ENCODE measurements around the gene FAM131A.

FAM131A gene

GRCh38 chr3:184322731-184323487 lies 14.5 kb upstream of the FAM131A start:
- no peak for TF ChIP-seq CTCF (IDR thresholded peaks at IDR 0.05; ENCODE audit: low read depth, low read length)
- no peak for DNase-seq
- H3K36me3 ChIP-seq = peaks cover 97% of the 10 kb centered on the region
- H3K4me3 ChIP-seq (ENCODE audit: low read depth, low read length) = no peak overlapping the region
- H3K27me3 ChIP-seq = no peaks in the 10 kb centered on the region
- peaks cover 12% of the 10 kb centered on the region for H3K4me1 ChIP-seq
- no peaks in the 10 kb centered on the region for H3K9me3 ChIP-seq

- Histone ChIP-seq H3K27me3 (no peaks in the 10 kb centered on the region), H3K9me3 (no peaks in the 10 kb centered on the region), H3K36me3 (peaks cover 97% of the 10 kb centered on the region), H3K4me3 (ENCODE audit: low read depth, low read length) (no peak overlapping the region), H3K4me1 (peaks cover 8% of the 10 kb centered on the region)
- no peak for DNase-seq
- TF ChIP-seq CTCF (IDR thresholded peaks at IDR 0.05; ENCODE audit: low read depth, low read length) = no peak
Observed at GRCh38 chr3:184323696-184324095, 13.7 kb upstream of the FAM131A start.

- Histone ChIP-seq H3K36me3 (peaks cover 100% of the 10 kb centered on the region), H3K4me1 (no peaks in the 10 kb centered on the region), H3K4me3 (ENCODE audit: low read depth, low read length) (no peak overlapping the region), H3K27me3 (no peaks in the 10 kb centered on the region), H3K9me3 (no peaks in the 10 kb centered on the region)
- TF ChIP-seq CTCF (IDR thresholded peaks at IDR 0.05; ENCODE audit: low read depth, low read length) = no peak
- no peak for DNase-seq
Observed at GRCh38 chr3:184325269-184325668, 12.1 kb upstream of the FAM131A start.

GRCh38 chr3:184325715-184326369 lies 11.6 kb upstream of the FAM131A start:
- no peak for TF ChIP-seq CTCF (IDR thresholded peaks at IDR 0.05; ENCODE audit: low read depth, low read length)
- H3K36me3 ChIP-seq = peaks cover 100% of the 10 kb centered on the region
- H3K4me1 ChIP-seq = no peaks in the 10 kb centered on the region
- no peak for DNase-seq
- no peaks in the 10 kb centered on the region for H3K9me3 ChIP-seq
- no peak overlapping the region for H3K4me3 ChIP-seq (ENCODE audit: low read depth, low read length)
- no peaks in the 10 kb centered on the region for H3K27me3 ChIP-seq

GRCh38 chr3:184327171-184327570 lies 10.2 kb upstream of the FAM131A start:
- no peaks in the 10 kb centered on the region for H3K9me3 ChIP-seq
- H3K4me3 ChIP-seq (ENCODE audit: low read depth, low read length) = no peak overlapping the region
- no peak for TF ChIP-seq CTCF (IDR thresholded peaks at IDR 0.05; ENCODE audit: low read depth, low read length)
- no peaks in the 10 kb centered on the region for H3K27me3 ChIP-seq
- H3K36me3 ChIP-seq = peaks cover 100% of the 10 kb centered on the region
- DNase-seq = no peak
- no peaks in the 10 kb centered on the region for H3K4me1 ChIP-seq

GRCh38 chr3:184328516-184328915 lies 8.9 kb upstream of the FAM131A start:
- Histone ChIP-seq H3K9me3 (no peaks in the 10 kb centered on the region), H3K4me3 (ENCODE audit: low read depth, low read length) (no peak overlapping the region), H3K4me1 (no peaks in the 10 kb centered on the region), H3K27me3 (no peaks in the 10 kb centered on the region), H3K36me3 (peaks cover 100% of the 10 kb centered on the region)
- no peak for TF ChIP-seq CTCF (IDR thresholded peaks at IDR 0.05; ENCODE audit: low read depth, low read length)
- DNase-seq = no peak

All from BE2C (cell line).